COLO829 (cell line): ENCODE data around the gene BEND2.

Source experiments
- DNase-seq: peaks from one replicate; pipeline ENCODE4 v3.0.0; 2012; ENCODE audit warnings: low spot score

The BEND2 gene

GRCh38 chrX:18136816-18137215 lies 83.9 kb downstream of the BEND2 start:
- DNase-seq: no peak

GRCh38 chrX:18133605-18134004 lies 87.1 kb downstream of the BEND2 start:
- DNase-seq: no peak

GRCh38 chrX:18129690-18130089 lies 91.0 kb downstream of the BEND2 start:
- no peak for DNase-seq

- DNase-seq: no peak
These were observed 93.7 kb downstream of the BEND2 start for GRCh38 chrX:18126971-18127370.

GRCh38 chrX:18119856-18120255 lies 100.8 kb downstream of the BEND2 start:
- no peak for DNase-seq
